Right lobe of liver (tissue), 6 donors: ENCODE data around the gene SEC14L5. TPM values are rescaled to one million over a fixed set of nuclear protein-coding genes. Genes with fewer than 3 reads are reported as not detected.

Source experiments
- ATAC-seq, 4 donors: fragments of 200-7000 bp; cut with Tn5 transposase; one replicate each; pipeline ENCODE4 v1.9.1; 2020; ENCODE audit warnings: mild to moderate bottlenecking in 4 of 4, moderate library complexity in 4 of 4
- DNase-seq, 3 donors: peaks; one replicate each; pipeline ENCODE4 v3.0.0-alpha.2; 2020
- H3K27ac ChIP-seq, 3 donors: fragments of 200-600 bp; one replicate each; pipeline ENCODE4 v1.8.0; 2022
- H3K27me3 ChIP-seq, 2 donors: fragments of 200-600 bp; one replicate each; pipeline ENCODE4 v1.8.0; 2022
- H3K36me3 ChIP-seq, 4 donors: fragments of 200-600 bp; sonication (generic) in 1 of 4; one replicate each; pipeline versions ENCODE4 v1.5.1 to v1.8.0; 2017 to 2022; ENCODE audit warnings: control low read depth in 1 of 4
- H3K4me1 ChIP-seq, 4 donors: fragments of 200-600 bp; sonication (generic) in 1 of 4; one replicate each; pipeline versions ENCODE4 v1.5.1 to v1.8.0; 2017 to 2022; ENCODE audit warnings: control low read depth in 1 of 4
- H3K4me3 ChIP-seq, 3 donors: fragments of 200-600 bp; one replicate each; pipeline ENCODE4 v1.8.0; 2022
- H3K9me3 ChIP-seq, 4 donors: fragments of 200-600 bp; sonication (generic) in 1 of 4; one replicate each; pipeline versions ENCODE4 v1.5.1 to v1.8.0; 2017 to 2022; ENCODE audit warnings: control low read depth in 1 of 4
- POLR2A ChIP-seq: fragments of 450-650 bp; IDR thresholded peaks from one replicate; pipeline ENCODE4 v1.6.1; 2017; ENCODE audit warnings: antibody characterized with exemption, mild to moderate bottlenecking
- WGBS: methylation state at CpG from one replicate; pipeline ENCODE4 v1.1.6; 2018; ENCODE audit warnings: low coverage, low lambda C conversion rate; ENCODE audit not compliant: insufficient coverage; ENCODE audit errors: missing lambda C conversion rate; 5-methylcytosine and 5-hydroxymethylcytosine counted together
- intact Hi-C, 2 donors: fragments of 100-400 bp; cut with DNase I; formaldehyde crosslinking; loops; one replicate each; pipeline versions ENCODE4 v1.11.2 to v1.14.1; 2022
- total RNA-seq, 6 experiments: library from RNA; depleted of rRNA in 2 of 6; stranded (reverse); fragments of >200 nt in 2 of 6; fragmentation: NEBNext Ultra II Directional in 3 of 6; extraction: Animal tissue kit (Norgen Biotek cat#: 25700) in 3 of 6; gene quantifications; one replicate each; pipeline versions ENCODE4 v1.1.0 to v1.2.4, GENCODE V29; 2016 to 2023
- TF ChIP-seq, protein P1 (sequence below), 4 donors: fragments of 200-600 bp in 3 of 4; fragments of 450-650 bp in 1 of 4; IDR thresholded peaks; one replicate each; pipeline versions ENCODE4 v1.5.1 to v1.8.0; 2016 to 2022; ENCODE audit warnings: antibody characterized with exemption in 4 of 4, mild to moderate bottlenecking in 2 of 4
- donor health status: DM: no; HTN: yes; CAD: no.
- donor health status: DM: no; HTN: no; CAD: no.
- donor health status: DM: no; HTN: no; CAD: no.
- donor health status: DM: no; HTN: yes; CAD: no.
- donor health status: DM: no; HTN: yes; CAD: no.

Gene SEC14L5
- total RNA-seq, 6 experiments from 2014 or later, result 0.09 to 1.1 (median 0.60) TPM; not detected in 1

DNA sequence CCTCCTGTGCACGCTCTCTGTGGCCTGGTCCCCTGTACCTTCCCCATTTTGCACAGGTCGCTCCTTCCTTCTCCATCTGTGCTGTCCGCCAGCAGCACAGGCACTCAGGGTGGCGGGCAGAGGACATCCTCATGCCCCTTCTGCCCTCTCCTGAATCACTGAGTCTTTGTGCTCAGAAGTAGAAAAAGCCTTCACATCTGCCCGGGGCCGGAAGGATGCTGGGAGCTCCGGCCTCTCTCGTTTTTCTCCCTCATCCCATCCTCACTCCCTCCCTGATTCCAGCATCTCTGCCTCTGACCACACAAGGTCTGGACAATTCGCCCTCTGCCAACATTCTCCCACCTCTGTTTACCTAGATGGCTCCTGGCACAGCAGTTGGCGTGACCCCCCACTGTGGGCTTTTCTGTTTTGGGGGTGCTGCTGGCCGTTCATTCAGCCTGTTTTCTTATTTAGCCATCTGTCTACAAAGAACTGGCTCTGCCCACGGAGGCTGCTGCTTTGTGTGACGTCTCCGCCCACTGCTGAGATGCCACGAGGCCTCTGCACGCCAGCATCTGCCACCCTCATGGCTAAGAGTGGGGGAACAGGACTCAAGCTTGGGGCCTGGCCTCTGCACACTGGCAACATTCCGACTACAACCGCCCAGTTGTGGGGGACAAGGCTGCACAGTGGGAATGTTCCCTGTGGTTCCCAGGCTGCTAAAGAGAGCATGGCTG is 36.7 kb downstream of the SEC14L5 start:
- Histone ChIP-seq H3K36me3 (no peaks in the 10 kb centered on the region), H3K9me3 (no peaks in the 10 kb centered on the region), H3K27me3 (no peaks in the 10 kb centered on the region), H3K27ac (no peak overlapping the region), H3K4me3 (no peak overlapping the region), H3K4me1 (no peaks in the 10 kb centered on the region)
- peak in 1 of 3 donors; percentile 35 for DNase-seq
- no peak for TF ChIP-seq POLR2A
- TF ChIP-seq, protein P1, sequence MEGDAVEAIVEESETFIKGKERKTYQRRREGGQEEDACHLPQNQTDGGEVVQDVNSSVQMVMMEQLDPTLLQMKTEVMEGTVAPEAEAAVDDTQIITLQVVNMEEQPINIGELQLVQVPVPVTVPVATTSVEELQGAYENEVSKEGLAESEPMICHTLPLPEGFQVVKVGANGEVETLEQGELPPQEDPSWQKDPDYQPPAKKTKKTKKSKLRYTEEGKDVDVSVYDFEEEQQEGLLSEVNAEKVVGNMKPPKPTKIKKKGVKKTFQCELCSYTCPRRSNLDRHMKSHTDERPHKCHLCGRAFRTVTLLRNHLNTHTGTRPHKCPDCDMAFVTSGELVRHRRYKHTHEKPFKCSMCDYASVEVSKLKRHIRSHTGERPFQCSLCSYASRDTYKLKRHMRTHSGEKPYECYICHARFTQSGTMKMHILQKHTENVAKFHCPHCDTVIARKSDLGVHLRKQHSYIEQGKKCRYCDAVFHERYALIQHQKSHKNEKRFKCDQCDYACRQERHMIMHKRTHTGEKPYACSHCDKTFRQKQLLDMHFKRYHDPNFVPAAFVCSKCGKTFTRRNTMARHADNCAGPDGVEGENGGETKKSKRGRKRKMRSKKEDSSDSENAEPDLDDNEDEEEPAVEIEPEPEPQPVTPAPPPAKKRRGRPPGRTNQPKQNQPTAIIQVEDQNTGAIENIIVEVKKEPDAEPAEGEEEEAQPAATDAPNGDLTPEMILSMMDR (IDR thresholded peaks at IDR 0.05), result no peak
- ATAC-seq, result no peak
- 72% methylated on average over 10 of the region's 18 CpGs for WGBS
- intact Hi-C loops, result no loop called here

DNA sequence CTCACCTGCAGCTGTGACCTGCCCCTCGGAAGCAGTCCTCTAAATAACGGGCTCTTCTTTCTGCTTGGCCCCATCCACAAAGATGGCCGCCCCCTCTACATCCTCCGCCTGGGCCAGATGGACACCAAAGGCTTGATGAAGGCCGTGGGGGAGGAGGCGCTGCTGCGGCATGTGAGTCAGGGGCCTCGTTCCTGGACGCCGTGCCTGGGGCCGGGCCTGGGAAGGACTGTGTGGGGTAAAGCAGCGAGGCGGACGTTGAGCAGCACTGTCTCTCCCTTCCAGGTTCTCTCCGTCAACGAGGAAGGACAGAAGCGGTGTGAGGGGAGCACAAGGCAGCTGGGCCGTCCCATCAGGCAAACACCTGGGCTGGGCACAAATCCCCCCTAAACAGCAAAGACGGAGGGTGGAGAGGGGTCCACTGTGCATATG is 42.5 kb downstream of the SEC14L5 start:
- DNase-seq (no peak), ATAC-seq (no peak)
- intact Hi-C loops, result no loop called here
- Histone ChIP-seq H3K9me3 (no peaks in the 10 kb centered on the region), H3K4me3 (no peak overlapping the region), H3K27me3 (no peaks in the 10 kb centered on the region), H3K27ac (no peak overlapping the region), H3K4me1 (no peaks in the 10 kb centered on the region), H3K36me3 (no peaks in the 10 kb centered on the region)
- TF ChIP-seq, protein P1 (IDR thresholded peaks at IDR 0.05), result no peak
- TF ChIP-seq POLR2A, result no peak
- 83% methylated on average over 9 of the region's 19 CpGs for WGBS

DNA sequence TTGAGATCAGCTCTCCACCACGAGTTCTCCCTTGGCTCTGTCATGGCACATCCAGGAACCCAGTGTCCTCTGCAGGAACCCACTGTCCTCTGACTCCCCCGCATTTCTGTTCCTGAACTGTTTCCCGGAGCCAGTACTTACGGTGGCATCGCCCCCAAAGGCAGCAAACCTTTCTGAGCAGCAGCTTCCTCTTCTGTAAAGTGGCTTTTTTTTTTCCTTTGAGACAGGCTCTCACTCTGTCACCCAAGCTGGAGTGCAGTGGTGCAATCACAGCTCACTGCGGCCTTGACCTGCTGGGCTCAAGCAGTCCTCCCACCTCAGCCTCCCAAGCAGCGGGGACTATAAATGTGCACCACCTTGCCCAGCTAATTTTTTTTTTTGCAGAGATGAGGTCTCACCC is 43.4 kb downstream of the SEC14L5 start:
- TF ChIP-seq, protein P1 (IDR thresholded peaks at IDR 0.05), result no peak
- no peak for TF ChIP-seq POLR2A
- DNase-seq (no peak), ATAC-seq (no peak)
- H3K27ac ChIP-seq, result no peak overlapping the region
- H3K36me3 ChIP-seq, result no peaks in the 10 kb centered on the region
- no peak overlapping the region for H3K4me3 ChIP-seq
- 57% methylated on average over 7 of the region's 7 CpGs for WGBS
- intact Hi-C loops, result no loop called here
- no peaks in the 10 kb centered on the region for H3K4me1 ChIP-seq
- no peaks in the 10 kb centered on the region for H3K27me3 ChIP-seq
- no peaks in the 10 kb centered on the region for H3K9me3 ChIP-seq

DNA sequence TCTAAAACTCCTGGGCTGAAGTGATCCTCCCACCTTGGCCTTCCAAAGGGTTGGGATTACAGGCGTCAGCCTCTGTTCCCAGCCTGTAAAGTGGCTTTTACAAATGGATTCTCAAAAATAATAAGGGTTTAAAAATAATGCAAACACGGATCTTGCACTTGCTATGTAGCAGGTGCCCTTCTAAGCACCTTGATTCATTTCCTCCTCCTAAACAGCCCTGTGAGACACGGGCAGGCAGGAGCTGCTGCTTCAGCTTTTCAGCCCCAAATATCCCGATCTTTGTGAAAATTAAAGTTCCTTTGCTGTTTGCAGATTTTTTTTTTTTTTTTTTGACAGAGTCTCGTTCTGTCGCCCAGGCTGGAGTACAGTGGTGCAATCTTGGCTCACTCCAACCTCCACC is 43.9 kb downstream of the SEC14L5 start:
- H3K9me3 ChIP-seq, result no peaks in the 10 kb centered on the region
- WGBS, result 46% methylated on average over 5 of the region's 6 CpGs
- no peaks in the 10 kb centered on the region for H3K27me3 ChIP-seq
- intact Hi-C loops, result no loop called here
- ATAC-seq (no peak), DNase-seq (no peak)
- H3K36me3 ChIP-seq, result no peaks in the 10 kb centered on the region
- H3K4me1 ChIP-seq, result no peaks in the 10 kb centered on the region
- no peak overlapping the region for H3K4me3 ChIP-seq
- H3K27ac ChIP-seq, result no peak overlapping the region
- no peak for TF ChIP-seq POLR2A
- TF ChIP-seq, protein P1 (IDR thresholded peaks at IDR 0.05), result no peak
